Retinal pigment epithelial cell (primary cell): ENCODE data around the gene ITGB5.

ENCODE experiments used
- DNase-seq: peaks from one replicate; pipeline ENCODE4 v3.0.0-alpha.2; 2010; ENCODE audit warnings: low read depth
- H3K4me3 ChIP-seq: 2 replicates; pipeline ENCODE4 v1.5.1; 2011; ENCODE audit warnings: mild to moderate bottlenecking, low read length, control low read depth, moderate library complexity
- TF ChIP-seq, protein P1 (sequence below): conservative IDR thresholded peaks from 2 replicates; pipeline ENCODE4 v1.5.1; 2011; ENCODE audit warnings: low read depth, low read length, control low read depth, inconsistent platforms

Gene ITGB5

GRCh38 chr3:124813541-124813940 lies 73.6 kb downstream of the ITGB5 start:
- no peak overlapping the region for H3K4me3 ChIP-seq
- DNase-seq: no peak
- TF ChIP-seq, protein P1, sequence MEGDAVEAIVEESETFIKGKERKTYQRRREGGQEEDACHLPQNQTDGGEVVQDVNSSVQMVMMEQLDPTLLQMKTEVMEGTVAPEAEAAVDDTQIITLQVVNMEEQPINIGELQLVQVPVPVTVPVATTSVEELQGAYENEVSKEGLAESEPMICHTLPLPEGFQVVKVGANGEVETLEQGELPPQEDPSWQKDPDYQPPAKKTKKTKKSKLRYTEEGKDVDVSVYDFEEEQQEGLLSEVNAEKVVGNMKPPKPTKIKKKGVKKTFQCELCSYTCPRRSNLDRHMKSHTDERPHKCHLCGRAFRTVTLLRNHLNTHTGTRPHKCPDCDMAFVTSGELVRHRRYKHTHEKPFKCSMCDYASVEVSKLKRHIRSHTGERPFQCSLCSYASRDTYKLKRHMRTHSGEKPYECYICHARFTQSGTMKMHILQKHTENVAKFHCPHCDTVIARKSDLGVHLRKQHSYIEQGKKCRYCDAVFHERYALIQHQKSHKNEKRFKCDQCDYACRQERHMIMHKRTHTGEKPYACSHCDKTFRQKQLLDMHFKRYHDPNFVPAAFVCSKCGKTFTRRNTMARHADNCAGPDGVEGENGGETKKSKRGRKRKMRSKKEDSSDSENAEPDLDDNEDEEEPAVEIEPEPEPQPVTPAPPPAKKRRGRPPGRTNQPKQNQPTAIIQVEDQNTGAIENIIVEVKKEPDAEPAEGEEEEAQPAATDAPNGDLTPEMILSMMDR: no peak

DNA sequence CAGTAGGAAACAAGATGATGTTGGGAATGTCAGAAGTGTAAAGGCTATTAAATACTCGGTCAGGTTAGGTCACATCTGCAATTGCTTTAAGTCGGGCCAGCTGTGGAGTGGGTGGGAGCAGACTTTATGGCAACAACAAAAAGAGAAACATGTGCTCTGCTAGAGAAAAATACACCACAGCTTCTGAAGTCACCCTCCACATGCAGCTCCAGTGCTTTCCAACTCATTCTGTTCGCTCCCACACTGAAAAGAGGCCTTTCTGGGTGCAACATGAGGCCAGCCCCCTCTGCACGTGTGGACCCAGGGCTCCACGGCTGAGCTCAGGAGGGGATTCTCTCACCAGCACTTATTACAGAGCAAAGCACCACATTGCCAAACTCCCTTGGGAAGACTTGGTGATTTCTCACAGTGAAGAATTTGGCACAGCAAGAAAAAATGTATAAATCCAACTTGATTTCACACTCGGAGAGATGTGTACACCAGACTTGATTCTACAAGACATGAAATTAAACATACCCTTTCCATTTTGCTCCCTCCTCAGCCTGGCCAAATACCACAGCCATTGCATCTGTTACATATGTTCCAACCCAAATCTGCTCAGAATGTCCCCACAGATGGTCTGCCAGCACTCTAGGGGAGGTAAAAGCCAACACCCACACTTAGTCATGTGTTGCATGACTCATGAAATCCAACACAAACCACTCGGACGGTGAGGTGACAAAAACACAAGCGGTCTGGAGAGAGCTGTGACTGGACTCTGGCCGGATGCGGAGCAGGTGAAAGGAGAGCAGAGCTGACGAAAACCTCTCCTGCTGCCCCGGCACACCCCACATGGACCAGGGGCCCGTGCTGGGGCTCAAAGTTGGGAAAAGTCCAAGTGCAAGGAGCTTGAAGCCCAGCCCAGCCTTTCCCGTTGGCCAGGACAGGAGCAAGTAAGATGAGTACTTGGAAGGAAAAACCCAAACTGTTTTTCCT lies 74.6 kb downstream of the ITGB5 start:
- DNase-seq: peak; percentile 84
- no peak overlapping the region for H3K4me3 ChIP-seq
- TF ChIP-seq, protein P1: no peak

DNA sequence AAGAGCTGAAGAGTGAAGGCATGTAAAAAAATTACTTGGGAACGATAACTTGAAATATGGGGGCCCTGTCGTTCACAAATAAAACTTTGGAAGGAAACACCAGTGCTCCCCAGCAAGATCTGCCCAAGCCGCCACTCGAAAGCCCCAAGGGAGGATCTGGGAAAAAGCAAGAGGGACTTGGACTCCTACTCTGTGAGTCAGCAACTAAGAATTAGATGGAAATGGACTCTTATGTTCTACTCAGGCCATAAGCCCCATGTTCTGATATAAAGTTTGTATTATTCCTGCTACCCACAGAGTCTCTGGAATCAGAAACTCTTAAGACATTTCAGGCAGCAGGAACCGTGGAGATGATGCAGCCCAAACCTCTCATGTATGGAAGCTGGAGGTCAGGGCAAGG lies 75.7 kb downstream of the ITGB5 start:
- H3K4me3 ChIP-seq: no peak overlapping the region
- TF ChIP-seq, protein P1: no peak

DNA sequence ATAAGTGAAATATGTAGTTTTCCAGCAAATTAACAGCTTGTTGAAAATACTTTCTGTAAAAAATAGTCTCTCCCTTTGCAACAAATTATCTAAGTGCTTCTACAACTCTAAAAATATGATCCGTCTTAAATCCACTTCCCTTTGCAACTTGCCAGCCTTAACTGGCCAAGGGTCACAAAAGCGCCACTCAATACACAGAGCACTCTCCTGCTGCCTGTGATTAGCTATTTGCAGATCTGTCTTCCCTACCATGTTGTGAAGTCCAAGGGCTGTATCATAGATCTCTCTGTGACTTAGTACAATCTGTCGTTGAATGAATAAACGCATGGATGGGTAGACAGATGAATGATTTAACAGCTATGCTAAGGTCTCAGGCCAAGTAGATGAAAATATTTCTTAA lies 76.2 kb downstream of the ITGB5 start:
- TF ChIP-seq, protein P1: no peak
- no peak overlapping the region for H3K4me3 ChIP-seq
- DNase-seq: no peak

More for the DNA sequence above, 75.7 kb downstream of the ITGB5 start:
- DNase-seq: no peak

DNA sequence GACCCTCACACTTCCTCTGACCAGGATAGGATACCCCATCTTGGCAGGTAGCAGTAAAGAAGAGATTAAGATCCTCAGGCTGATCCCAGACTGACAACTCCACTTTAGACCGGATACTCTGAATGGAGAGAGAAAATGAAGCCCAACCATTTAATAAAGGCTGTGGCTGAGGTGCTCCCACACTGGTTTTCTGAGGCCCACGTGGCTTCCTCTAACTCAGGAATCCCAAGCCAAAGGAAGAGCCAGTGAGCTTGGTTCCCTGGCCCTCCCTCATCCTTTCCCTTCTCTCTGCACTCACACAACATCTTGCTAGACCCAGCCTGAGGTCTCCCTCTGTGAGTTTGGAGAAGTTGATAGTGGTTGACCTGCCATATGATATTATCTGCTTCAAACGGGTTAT lies 78.1 kb downstream of the ITGB5 start:
- DNase-seq: no peak
- TF ChIP-seq, protein P1: no peak
- H3K4me3 ChIP-seq: no peak overlapping the region

DNA sequence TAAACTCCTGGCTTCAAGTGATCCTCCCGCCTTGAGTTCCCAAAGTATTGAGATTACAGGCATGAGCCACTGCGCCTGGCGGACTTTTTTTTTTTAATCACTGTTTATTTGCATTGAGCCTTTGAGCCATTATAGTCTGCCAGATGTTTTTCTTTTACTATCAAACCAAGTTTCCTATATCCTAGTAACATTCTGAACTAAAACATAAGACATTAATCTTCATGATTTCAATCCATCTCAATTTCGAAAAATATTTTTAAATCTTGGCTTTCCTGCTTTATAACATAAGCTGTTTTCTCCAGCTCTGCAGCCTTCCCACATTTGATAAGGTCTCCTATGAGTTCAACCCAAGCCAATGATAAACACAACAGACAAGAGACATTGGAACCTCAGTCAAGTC lies 81.5 kb downstream of the ITGB5 start:
- no peak for DNase-seq
- TF ChIP-seq, protein P1: no peak
- no peak overlapping the region for H3K4me3 ChIP-seq

DNA sequence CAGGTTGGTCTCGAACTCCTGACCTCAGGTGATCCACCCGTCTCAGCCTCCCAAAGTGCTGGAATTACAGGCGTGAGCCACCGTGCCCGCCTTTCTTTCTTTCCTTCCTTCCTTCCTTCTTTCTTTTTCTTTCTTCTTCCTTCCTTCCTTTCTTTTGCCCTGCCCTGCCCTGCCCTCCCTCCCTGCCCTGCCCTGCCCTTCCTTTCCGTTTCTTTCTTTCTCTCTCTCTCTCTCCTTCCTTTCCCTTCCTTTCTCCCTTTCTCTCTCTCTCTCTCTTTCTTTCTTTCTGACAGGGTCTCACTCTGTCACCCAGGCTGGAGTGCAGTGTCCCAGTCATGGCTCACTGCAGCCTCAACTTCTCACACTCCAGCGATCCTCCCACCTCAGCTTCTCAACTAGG lies 82.3 kb downstream of the ITGB5 start:
- no peak overlapping the region for H3K4me3 ChIP-seq
- TF ChIP-seq, protein P1: no peak
- no peak for DNase-seq
